GM19438 (cell line): ENCODE results near the gene KPNA1.
A peak's percentile ranks its signal among the peaks of the same experiment; 100 is the strongest.
"Not testable (repeated sequence)": the region's sequence is repeated elsewhere in the genome, so short reads cannot be mapped to it uniquely, and the experiment has no call there.

Experiments used
- ATAC-seq: cut with Tn5 transposase; IDR thresholded peaks from one replicate; pipeline ENCODE4 v1.9.1; 2021; ENCODE audit warnings: low read depth; ENCODE audit not compliant: unreplicated experiment

KPNA1 gene

GRCh38 chr3:122484985-122485384 is 29.8 kb downstream of the KPNA1 start:
- ATAC-seq: no peak

DNA sequence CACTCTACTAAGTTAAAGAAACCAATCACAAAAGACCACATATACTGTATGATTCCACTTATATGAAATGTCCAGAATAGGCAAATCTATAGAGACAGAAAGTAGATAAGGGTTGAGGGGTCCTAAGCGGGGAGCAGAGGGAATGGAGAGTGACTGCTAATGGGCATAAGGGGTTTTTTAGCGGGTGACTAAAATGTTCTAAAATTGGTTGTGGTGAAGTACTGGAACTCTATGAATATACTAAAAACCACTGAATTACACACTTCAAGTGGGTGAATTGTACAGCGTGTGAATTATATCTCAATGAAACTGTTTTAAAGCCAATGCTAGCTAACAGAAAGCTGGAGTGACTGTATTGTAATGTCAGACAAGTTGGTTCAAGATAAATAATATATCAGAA is 33.3 kb downstream of the KPNA1 start:
- no peak for ATAC-seq

DNA sequence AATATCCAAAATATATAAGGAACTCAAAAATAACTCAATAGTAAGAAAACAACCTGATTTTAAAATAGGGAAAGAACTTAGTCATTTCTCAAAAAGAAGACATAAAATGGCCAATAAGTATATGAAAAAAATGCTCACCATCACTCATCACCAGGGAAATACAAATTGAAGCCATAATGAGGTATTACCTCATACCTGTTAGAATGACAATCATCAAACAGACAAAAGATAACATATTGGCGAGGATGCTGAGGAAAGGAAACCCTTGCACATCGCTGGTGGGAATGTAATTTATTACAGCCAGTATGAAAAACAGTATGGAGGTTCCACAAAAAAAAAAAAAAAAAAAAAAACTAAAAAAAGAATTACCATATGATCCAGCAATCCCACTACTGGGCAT is 38.2 kb downstream of the KPNA1 start:
- ATAC-seq: no peak

DNA sequence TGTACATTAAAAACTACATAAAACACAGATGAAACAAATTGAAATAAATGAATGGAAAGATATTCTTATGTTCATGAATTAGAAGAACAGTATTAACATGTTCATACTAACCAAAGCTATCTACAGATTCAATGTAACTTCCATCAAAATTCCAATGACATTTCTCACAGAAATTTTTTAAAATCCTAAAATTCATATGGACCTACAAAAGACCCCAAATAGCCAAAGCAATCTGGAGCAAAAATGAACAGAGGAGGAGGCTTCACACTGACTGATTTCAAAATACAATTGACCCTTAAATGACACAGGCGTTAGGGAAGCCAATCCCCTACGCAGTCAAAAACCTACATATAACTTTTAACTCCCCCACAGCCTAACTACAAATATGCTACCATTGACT is 39.4 kb downstream of the KPNA1 start:
- ATAC-seq: no peak

- no peak for ATAC-seq
Observed at GRCh38 chr3:122469659-122470058, 45.1 kb downstream of the KPNA1 start.

- ATAC-seq: peak; percentile 67
Observed at GRCh38 chr3:122468896-122469533, 45.7 kb downstream of the KPNA1 start.

- no peak for ATAC-seq
Observed at GRCh38 chr3:122466701-122467240, 48.0 kb downstream of the KPNA1 start.

DNA sequence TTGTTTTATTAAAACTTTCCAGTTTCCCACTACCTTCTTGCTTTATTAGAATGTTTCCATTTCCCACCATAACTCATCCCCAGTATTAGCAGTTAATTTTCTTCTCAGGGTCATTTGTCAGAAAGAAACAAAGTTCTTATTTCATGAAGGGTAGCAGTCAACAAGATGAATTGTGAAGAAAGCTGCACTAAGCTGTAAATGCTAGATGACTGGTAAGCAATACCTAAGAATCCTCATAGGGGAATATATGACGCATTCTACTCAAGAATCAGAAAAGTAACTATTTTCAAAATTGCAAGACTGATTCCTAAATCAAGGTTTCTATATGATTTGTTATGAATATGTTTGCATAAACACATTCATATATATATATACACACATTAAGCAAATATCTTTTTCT is 50.1 kb downstream of the KPNA1 start:
- ATAC-seq: no peak

GRCh38 chr3:122462406-122462805 is 52.3 kb downstream of the KPNA1 start:
- ATAC-seq: no peak

DNA sequence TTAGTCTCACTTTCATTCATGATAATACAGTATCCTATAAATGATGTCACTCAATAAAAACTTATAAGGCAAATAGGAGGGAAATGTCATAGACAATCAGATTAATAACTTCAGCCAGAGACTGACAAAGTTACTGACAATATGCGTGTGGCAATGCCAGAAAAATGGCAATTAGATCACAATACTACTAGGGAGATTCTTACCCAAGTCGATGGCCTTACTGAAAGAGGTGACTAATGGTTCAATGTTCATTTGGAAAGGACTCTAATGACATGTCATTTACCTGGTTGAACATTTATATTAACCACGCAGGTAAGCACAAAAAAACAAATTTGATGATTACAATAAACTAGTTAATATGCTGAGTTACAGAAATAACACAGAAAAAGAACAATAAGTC is 52.9 kb downstream of the KPNA1 start:
- no peak for ATAC-seq

DNA sequence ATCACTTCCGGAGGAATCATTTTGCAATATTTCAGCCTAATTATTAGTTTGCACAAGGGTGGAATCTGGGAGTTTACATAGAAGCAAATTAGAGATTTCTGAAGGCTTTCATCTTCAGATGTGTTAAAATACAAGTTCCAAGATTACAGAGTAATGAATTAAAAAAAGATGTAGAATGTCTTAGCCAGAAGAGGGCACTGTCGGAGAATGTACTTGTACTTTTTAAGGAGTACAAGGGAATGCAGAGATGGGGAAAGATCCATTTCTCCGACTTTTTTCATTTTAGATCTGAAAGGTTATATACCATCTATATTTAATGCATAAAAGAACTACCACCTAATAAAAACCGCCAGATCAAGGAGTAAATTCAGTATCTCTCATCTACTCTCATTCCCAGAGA is 55.7 kb downstream of the KPNA1 start:
- no peak for ATAC-seq

DNA sequence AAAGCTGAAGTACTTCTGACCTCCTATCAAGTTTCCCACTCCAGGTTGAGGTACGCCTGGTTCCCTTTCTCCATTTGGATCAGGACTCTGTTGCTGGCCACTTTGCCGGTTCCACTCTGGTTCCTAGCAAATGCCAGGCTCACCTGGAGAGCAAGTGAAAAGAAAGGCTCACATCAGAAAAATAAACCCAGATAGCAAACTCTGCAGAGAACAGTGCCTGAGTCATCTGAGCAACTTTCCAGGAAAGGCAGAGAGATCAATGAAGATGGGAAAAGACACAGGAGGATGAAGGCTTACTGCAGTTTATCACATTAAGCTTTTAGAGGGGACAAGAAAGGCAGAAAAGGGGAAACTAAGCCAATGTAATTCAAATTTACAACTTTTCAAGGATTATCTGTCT is 57.0 kb downstream of the KPNA1 start:
- no peak for ATAC-seq

GRCh38 chr3:122456074-122456473 is 58.7 kb downstream of the KPNA1 start:
- ATAC-seq: no peak

DNA sequence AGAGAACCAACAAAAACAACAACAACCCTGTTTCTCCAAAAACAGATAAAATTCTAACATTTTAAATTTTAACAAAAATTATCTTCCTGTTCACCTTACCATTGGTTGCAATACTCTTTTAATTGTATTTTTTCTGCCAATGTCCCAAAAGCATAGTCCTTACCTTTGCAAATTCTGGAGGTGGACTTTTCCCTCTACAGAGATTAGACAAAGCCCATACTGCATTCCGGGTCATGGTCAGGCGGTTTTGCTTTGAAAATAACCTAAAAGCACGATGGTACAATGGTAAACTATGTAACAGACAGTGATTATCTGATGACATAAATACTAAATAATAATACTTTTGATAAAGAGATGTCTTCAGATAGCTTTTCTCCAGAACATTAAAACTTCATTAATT is 63.4 kb downstream of the KPNA1 start:
- no peak for ATAC-seq

DNA sequence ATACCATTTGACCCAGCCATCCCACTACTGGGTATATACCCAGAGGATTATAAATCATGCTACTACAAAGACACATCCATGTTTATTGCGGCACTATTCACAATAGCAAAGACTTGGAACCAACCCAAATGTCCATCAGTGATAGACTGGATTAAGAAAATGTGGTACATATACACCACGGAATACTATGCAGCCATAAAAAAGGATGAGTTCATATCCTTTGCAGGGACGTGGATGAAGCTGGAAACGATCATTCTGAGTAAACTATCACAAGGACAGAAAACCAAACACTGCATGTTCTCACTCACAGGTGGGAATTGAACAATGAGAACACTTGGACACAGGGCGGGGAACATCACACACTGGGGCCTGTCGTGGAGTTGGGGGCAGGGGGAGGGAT is 66.5 kb downstream of the KPNA1 start:
- ATAC-seq: not testable (repeated sequence)

- ATAC-seq: not testable (repeated sequence)
Observed at GRCh38 chr3:122444491-122444887, 70.2 kb downstream of the KPNA1 start.

- not testable (repeated sequence) for ATAC-seq
Observed at GRCh38 chr3:122443762-122444490, 70.8 kb downstream of the KPNA1 start.

DNA sequence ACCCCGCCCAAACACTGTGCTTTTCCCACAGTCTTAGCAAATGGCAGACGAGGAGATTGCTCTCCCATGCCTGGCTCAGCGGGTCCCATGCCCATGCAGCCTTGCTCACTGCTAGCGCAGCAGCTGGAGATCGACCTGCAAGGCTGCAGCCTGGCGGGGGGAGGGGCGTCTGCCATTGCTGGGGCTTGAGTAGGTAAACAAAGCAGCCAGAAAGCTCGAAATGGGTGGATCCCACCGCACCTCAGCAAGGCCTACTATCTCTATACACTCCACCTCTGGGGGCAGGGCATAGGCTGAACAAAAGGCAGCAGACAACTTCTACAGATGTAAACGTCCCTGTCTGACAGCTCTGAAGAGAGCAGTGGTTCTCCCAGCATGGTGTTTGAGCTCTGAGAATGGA is 71.6 kb downstream of the KPNA1 start:
- no peak for ATAC-seq

- ATAC-seq: no peak
Observed at GRCh38 chr3:122435950-122436349, 78.8 kb downstream of the KPNA1 start.

GRCh38 chr3:122430371-122430770 is 84.4 kb downstream of the KPNA1 start:
- no peak for ATAC-seq

GRCh38 chr3:122427857-122428471 is 86.8 kb downstream of the KPNA1 start:
- ATAC-seq: no peak

DNA sequence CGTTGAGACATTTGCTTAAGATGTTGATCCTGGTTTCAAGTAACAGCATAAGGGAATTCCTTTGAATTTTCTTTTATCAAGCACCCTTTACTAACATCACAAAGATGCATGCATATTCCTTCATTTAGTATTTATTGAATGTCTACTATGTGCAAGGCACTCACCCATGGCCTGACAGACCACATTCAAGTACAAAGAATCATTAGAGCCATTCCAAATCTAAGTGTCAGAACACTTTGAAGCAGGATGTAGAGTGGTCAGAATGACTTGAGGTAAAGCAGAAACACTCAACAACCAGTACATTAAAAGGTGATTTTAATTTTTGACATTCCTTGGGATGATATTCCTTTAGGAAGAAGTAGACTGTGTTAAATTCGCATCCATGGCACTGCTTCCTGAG is 92.9 kb downstream of the KPNA1 start:
- no peak for ATAC-seq
